Measurements from ENCODE around the gene EMP1. TPM values are rescaled to one million over a fixed set of nuclear protein-coding genes. Genes with fewer than 3 reads are reported as not detected.

Gene EMP1
- total RNA-seq, 1 experiment from 2014 or later = 193 TPM

GRCh38 chr12:13192719-13193118 lies 3.8 kb upstream of the EMP1 start:
- H3K4me1 Mint-ChIP-seq (ENCODE audit: insufficient read depth, unreplicated experiment) = peaks cover 31% of the 10 kb centered on the region
- TF ChIP-seq CTCF (IDR thresholded peaks at IDR 0.05; ENCODE audit: unreplicated experiment) = no peak
- H3K27me3 Mint-ChIP-seq (ENCODE audit: insufficient read depth, unreplicated experiment) = no peaks in the 10 kb centered on the region
- H3K9me3 Mint-ChIP-seq (ENCODE audit: unreplicated experiment) = no peaks in the 10 kb centered on the region
- no TSS peak for BruUV-seq (replicated peaks)
- ChIA-PET CTCF (interaction anchor here (0.6 to 1.9 kb wide), 5 partner anchors 14 to 1264 kb away, joined by 3 to 4 read pairs (median 3); no protein-coding TSS in a partner anchor), POLR2A (interaction anchor here (17.4 kb wide), 1 partner anchor 16 kb away, joined by 364 read pairs; no protein-coding TSS in a partner anchor)
- H3K36me3 Mint-ChIP-seq (ENCODE audit: insufficient read depth, unreplicated experiment) = peaks cover 8% of the 10 kb centered on the region
- intact Hi-C loops (cut with micrococcal nuclease) = no loop called here
- no peak for DNase-seq (ENCODE audit: unreplicated experiment)
- H3K4me3 Mint-ChIP-seq (ENCODE audit: unreplicated experiment) = no peak overlapping the region
- no peak overlapping the region for H3K27ac Mint-ChIP-seq (ENCODE audit: low read depth, unreplicated experiment)

DNA sequence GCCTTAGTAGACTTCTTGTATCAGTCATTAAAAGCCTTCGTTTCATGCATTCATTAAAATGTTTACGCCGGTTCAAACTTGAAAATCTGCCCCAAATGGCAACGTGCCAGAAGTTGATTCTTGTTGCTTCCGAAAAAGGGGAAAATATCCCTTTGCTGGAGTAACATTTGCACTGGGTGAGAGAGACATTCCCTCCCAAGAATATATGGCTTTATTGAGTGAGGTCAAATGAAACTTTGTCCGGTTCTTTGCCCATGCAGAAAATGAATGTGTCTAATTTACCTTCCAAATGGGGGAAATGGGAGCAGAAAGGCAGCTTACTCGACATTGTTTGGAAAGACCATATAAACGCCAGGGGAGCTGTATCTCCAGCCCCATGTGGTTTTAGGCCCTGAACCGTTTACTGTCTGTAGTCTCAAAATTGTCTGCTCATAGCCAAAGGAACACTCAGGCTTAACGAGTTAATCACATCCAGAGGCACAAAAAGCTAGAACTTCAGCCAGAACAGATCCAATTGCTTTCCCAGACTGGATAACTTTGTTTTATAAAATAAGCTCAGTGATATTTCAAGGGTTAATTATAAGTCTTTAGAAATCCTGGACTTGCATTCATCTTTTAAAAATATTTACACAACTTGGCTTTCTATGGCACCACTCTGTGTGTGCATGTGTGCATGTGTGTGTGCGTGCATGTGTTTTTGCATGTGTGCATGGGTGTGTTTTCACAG lies 2.9 kb upstream of the EMP1 start:
- Mint-ChIP-seq H3K9me3 (ENCODE audit: unreplicated experiment) (no peaks in the 10 kb centered on the region), H3K4me1 (ENCODE audit: insufficient read depth, unreplicated experiment) (peaks cover 27% of the 10 kb centered on the region), H3K36me3 (ENCODE audit: insufficient read depth, unreplicated experiment) (peaks cover 10% of the 10 kb centered on the region), H3K27me3 (ENCODE audit: insufficient read depth, unreplicated experiment) (no peaks in the 10 kb centered on the region), H3K27ac (ENCODE audit: low read depth, unreplicated experiment) (no peak overlapping the region), H3K4me3 (ENCODE audit: unreplicated experiment) (no peak overlapping the region)
- ChIA-PET CTCF (interaction anchor here (0.5 to 1.9 kb wide), 9 partner anchors 15 to 437 kb away, joined by 3 to 7 read pairs (median 3); no protein-coding TSS in a partner anchor), POLR2A (interaction anchor here (0.8 to 17.4 kb wide), 4 partner anchors 10 to 94 kb away, joined by 3 to 364 read pairs (median 3); no protein-coding TSS in a partner anchor)
- TF ChIP-seq CTCF (IDR thresholded peaks at IDR 0.05; ENCODE audit: unreplicated experiment) = no peak
- no TSS peak for BruUV-seq (replicated peaks)
- DNase-seq (ENCODE audit: unreplicated experiment) = no peak
- intact Hi-C loops (cut with micrococcal nuclease) = no loop called here

DNA sequence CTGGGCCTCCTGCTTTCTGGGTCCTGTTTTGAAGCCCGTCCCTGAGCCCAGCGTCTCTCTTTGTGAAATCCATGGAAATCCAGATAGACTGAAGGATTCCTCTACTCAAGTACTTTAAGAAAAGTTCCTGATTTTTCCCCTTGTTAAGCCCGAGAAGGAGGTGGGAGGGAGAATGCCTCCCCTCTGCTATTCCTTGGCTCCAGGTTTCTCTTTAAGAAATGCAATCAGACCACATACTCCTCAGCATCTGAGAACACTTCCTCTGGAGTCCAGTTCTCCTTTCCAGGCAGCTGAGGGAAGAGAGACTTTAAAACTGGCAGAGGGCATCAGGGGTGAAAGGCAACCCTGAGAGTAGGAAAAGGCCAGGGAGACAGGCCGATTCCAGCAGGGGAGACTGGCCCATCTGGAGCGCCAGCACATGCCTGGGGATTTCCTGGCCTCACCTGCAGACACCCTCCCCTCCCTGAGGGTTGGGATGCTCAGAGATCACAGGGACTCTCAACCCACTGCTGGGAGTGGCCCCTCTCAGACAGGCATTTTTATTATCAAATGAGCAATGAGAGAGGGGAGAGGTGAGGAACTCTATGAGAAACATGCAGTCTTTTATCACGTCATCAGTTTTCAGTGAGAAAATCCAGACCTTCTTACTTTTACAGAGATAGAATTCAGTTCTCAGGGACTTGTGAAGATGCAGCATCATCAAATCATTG lies 2.0 kb upstream of the EMP1 start:
- BruUV-seq (replicated peaks) = no TSS peak
- no peak overlapping the region for H3K4me3 Mint-ChIP-seq (ENCODE audit: unreplicated experiment)
- TF ChIP-seq CTCF (IDR thresholded peaks at IDR 0.05; ENCODE audit: unreplicated experiment) = no peak
- ChIA-PET POLR2A (interaction anchor here (0.9 to 17.4 kb wide), 4 partner anchors 18 to 95 kb away, joined by 3 to 364 read pairs (median 129); partner anchors contain the start of gene GSG1), CTCF (interaction anchor here (0.6 to 1.9 kb wide), 6 partner anchors 16 to 277 kb away, joined by 3 to 4 read pairs (median 3); no protein-coding TSS in a partner anchor)
- H3K9me3 Mint-ChIP-seq (ENCODE audit: unreplicated experiment) = no peaks in the 10 kb centered on the region
- peaks cover 33% of the 10 kb centered on the region for H3K4me1 Mint-ChIP-seq (ENCODE audit: insufficient read depth, unreplicated experiment)
- no peaks in the 10 kb centered on the region for H3K27me3 Mint-ChIP-seq (ENCODE audit: insufficient read depth, unreplicated experiment)
- peak overlapping the region; percentile 82 for H3K27ac Mint-ChIP-seq (ENCODE audit: low read depth, unreplicated experiment)
- peaks cover 10% of the 10 kb centered on the region for H3K36me3 Mint-ChIP-seq (ENCODE audit: insufficient read depth, unreplicated experiment)
- DNase-seq (ENCODE audit: unreplicated experiment) = peak; percentile 37
- intact Hi-C loops (cut with micrococcal nuclease) = no loop called here

DNA sequence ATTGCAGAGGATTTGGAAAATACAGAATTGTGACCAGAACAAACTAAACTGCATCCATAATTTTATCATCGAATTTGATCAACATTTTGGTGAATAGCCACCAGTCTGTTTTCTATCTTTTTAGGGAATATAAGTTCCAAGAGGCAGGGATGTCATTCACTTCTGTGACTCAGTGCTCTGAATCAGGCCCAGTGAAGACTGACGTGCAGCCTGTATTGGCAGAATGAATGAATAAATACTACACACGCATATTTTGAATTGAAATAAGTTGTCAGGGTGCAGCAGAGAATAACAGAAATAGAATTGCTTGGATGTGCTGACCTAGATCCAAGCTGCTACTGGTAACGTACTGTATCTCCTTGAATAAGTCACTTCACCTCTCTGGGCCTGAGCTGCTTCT lies 1.3 kb upstream of the EMP1 start:
- Mint-ChIP-seq H3K27ac (ENCODE audit: low read depth, unreplicated experiment) (peak overlapping the region; percentile 82), H3K9me3 (ENCODE audit: unreplicated experiment) (no peaks in the 10 kb centered on the region), H3K4me1 (ENCODE audit: insufficient read depth, unreplicated experiment) (peaks cover 40% of the 10 kb centered on the region), H3K4me3 (ENCODE audit: unreplicated experiment) (no peak overlapping the region), H3K27me3 (ENCODE audit: insufficient read depth, unreplicated experiment) (no peaks in the 10 kb centered on the region), H3K36me3 (ENCODE audit: insufficient read depth, unreplicated experiment) (peaks cover 16% of the 10 kb centered on the region)
- no TSS peak for BruUV-seq (replicated peaks)
- ChIA-PET POLR2A (interaction anchor here (0.5 to 17.4 kb wide), 9 partner anchors 11 to 414 kb away, joined by 3 to 364 read pairs (median 53); partner anchors contain the start of genes GPRC5A and GSG1), CTCF (interaction anchor here (0.7 to 2.0 kb wide), 9 partner anchors 11 to 95 kb away, joined by 3 to 21 read pairs (median 4); no protein-coding TSS in a partner anchor)
- TF ChIP-seq CTCF (IDR thresholded peaks at IDR 0.05; ENCODE audit: unreplicated experiment) = no peak
- intact Hi-C loops (cut with micrococcal nuclease) = no loop called here
- peak; percentile 27 for DNase-seq (ENCODE audit: unreplicated experiment)
